Dendritic cell treated with granulocyte-macrophage colony-stimulating factor and Interleukin-4, amounts not matched to agents 40 ng/mL and 50 ng/mL, for 4 days (primary cell): ENCODE data around the gene ST3GAL4.
A peak's percentile ranks its signal among the peaks of the same experiment; 100 is the strongest.
"Not testable (repeated sequence)": the region's sequence is repeated elsewhere in the genome, so short reads cannot be mapped to it uniquely, and the experiment has no call there.

Source experiments
- H3K27ac Mint-ChIP-seq: one replicate; pipeline ENCODE4 v1.8.0; 2022; ENCODE audit warnings: mild to moderate bottlenecking, mixed read lengths
- H3K27me3 Mint-ChIP-seq: one replicate; pipeline ENCODE4 v1.8.0; 2022; ENCODE audit warnings: mild to moderate bottlenecking, mixed read lengths
- H3K36me3 Mint-ChIP-seq: one replicate; pipeline ENCODE4 v1.8.0; 2022; ENCODE audit warnings: low read depth, mixed read lengths
- H3K4me1 Mint-ChIP-seq: one replicate; pipeline ENCODE4 v1.8.0; 2022; ENCODE audit warnings: low read depth, mixed read lengths
- H3K4me3 Mint-ChIP-seq: one replicate; pipeline ENCODE4 v1.8.0; 2022; ENCODE audit warnings: mild to moderate bottlenecking, moderate library complexity, mixed read lengths
- H3K9me3 Mint-ChIP-seq: one replicate; pipeline ENCODE4 v1.8.0; 2022; ENCODE audit warnings: mixed read lengths
- intact Hi-C: fragments of 100-400 bp; cut with micrococcal nuclease; formaldehyde crosslinking; loops from one replicate; pipeline ENCODE4 v1.15.0; 2022

The ST3GAL4 gene

GRCh38 chr11:126357055-126357962 lies 1.8 kb downstream of the ST3GAL4 start:
- no peaks in the 10 kb centered on the region for H3K9me3 Mint-ChIP-seq
- peaks cover 23% of the 10 kb centered on the region for H3K36me3 Mint-ChIP-seq
- intact Hi-C loops = loop anchor here (2.0 to 5.0 kb wide), 3 partner anchors 35 to 63 kb away; no protein-coding TSS in a partner anchor
- H3K4me3 Mint-ChIP-seq = peak overlapping the region; percentile 78
- peak overlapping the region; percentile 84 for H3K27ac Mint-ChIP-seq
- H3K4me1 Mint-ChIP-seq = peaks cover 77% of the 10 kb centered on the region
- no peaks in the 10 kb centered on the region for H3K27me3 Mint-ChIP-seq

- H3K9me3 Mint-ChIP-seq = no peaks in the 10 kb centered on the region
- peaks cover 23% of the 10 kb centered on the region for H3K36me3 Mint-ChIP-seq
- H3K4me3 Mint-ChIP-seq = no peak overlapping the region
- H3K27ac Mint-ChIP-seq = no peak overlapping the region
- H3K27me3 Mint-ChIP-seq = no peaks in the 10 kb centered on the region
- intact Hi-C loops = loop anchor here (2.0 to 5.0 kb wide), 3 partner anchors 34 to 63 kb away; no protein-coding TSS in a partner anchor
- H3K4me1 Mint-ChIP-seq = peaks cover 72% of the 10 kb centered on the region
These were observed 2.7 kb downstream of the ST3GAL4 start for GRCh38 chr11:126357969-126358762.

GRCh38 chr11:126358763-126359160 lies 3.3 kb downstream of the ST3GAL4 start:
- intact Hi-C loops = loop anchor here (5.0 kb wide), 2 partner anchors 34 to 46 kb away; no protein-coding TSS in a partner anchor

GRCh38 chr11:126359431-126360048 lies 4.1 kb downstream of the ST3GAL4 start:
- Mint-ChIP-seq H3K36me3 (peaks cover 23% of the 10 kb centered on the region), H3K27me3 (no peaks in the 10 kb centered on the region), H3K4me3 (no peak overlapping the region), H3K27ac (no peak overlapping the region), H3K4me1 (peaks cover 80% of the 10 kb centered on the region), H3K9me3 (no peaks in the 10 kb centered on the region)
- intact Hi-C loops = loop anchor here (5.0 kb wide), 2 partner anchors 33 to 47 kb away; no protein-coding TSS in a partner anchor

More at GRCh38 chr11:126358763-126359160, 3.3 kb downstream of the ST3GAL4 start:
- peaks cover 74% of the 10 kb centered on the region for H3K4me1 Mint-ChIP-seq
- peaks cover 23% of the 10 kb centered on the region for H3K36me3 Mint-ChIP-seq
- H3K9me3 Mint-ChIP-seq = no peaks in the 10 kb centered on the region
- H3K4me3 Mint-ChIP-seq = no peak overlapping the region
- H3K27me3 Mint-ChIP-seq = no peaks in the 10 kb centered on the region
- no peak overlapping the region for H3K27ac Mint-ChIP-seq

DNA sequence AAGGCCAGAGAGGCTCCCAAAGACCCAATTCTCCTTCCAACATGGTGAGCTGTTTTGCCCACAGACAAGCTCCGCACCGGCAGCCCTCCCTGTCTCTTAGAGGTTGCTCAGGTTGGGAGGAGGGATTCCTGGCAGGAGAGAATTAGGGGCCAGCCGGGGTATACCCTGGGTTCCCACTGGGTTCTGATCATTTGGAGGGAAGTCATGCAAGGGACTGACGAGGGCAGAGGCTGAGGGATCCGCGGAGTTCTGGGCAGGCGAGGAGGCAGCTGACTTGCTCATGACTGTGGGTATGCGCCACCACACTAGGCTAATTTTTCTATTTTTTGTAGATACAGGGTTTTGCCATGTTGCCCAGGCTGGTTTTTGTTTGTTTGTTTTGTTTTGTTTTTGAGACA lies 4.6 kb downstream of the ST3GAL4 start:
- H3K4me1 Mint-ChIP-seq = peaks cover 76% of the 10 kb centered on the region
- H3K4me3 Mint-ChIP-seq = no peak overlapping the region
- no peaks in the 10 kb centered on the region for H3K9me3 Mint-ChIP-seq
- no peaks in the 10 kb centered on the region for H3K27me3 Mint-ChIP-seq
- no peak overlapping the region for H3K27ac Mint-ChIP-seq
- peaks cover 21% of the 10 kb centered on the region for H3K36me3 Mint-ChIP-seq
- intact Hi-C loops = no loop called here

GRCh38 chr11:126361400-126361799 lies 5.9 kb downstream of the ST3GAL4 start:
- Mint-ChIP-seq H3K36me3 (peaks cover 18% of the 10 kb centered on the region), H3K4me1 (peaks cover 80% of the 10 kb centered on the region), H3K27ac (peak overlapping the region; percentile 25), H3K4me3 (no peak overlapping the region), H3K27me3 (no peaks in the 10 kb centered on the region), H3K9me3 (no peaks in the 10 kb centered on the region)
- intact Hi-C loops = no loop called here

GRCh38 chr11:126362879-126363655 lies 7.6 kb downstream of the ST3GAL4 start:
- Mint-ChIP-seq H3K4me3 (no peak overlapping the region), H3K36me3 (peaks cover 18% of the 10 kb centered on the region), H3K27me3 (no peaks in the 10 kb centered on the region), H3K27ac (peak overlapping the region; percentile 35), H3K4me1 (peaks cover 77% of the 10 kb centered on the region), H3K9me3 (no peaks in the 10 kb centered on the region)
- intact Hi-C loops = no loop called here

DNA sequence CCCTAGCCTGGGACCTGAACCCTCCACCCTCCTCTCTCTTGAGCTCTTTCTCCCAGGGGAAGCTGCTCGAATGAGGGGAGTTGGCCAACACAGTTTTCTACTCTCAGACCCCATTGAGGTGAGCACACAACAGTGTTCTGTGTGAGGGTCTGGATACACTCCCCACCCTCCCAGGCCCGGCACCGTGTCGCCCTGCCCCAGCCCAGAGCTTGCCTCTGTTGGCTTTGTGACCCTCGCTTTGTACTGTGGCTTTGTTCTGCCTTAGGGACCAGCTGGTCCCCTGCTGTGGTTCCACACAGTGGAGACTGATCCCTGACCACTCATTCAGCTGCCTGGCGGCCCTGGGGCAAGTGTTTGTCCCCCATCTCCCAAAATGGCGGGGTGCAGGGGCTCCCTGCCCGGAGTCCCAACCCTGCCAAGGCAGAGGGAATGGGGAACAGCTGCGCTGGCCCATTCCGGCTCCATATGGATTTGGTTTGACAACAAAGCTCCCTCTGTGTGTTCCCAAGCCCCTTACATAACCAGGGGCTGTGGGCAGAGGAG lies 8.3 kb downstream of the ST3GAL4 start:
- peaks cover 77% of the 10 kb centered on the region for H3K4me1 Mint-ChIP-seq
- intact Hi-C loops = no loop called here
- peaks cover 18% of the 10 kb centered on the region for H3K36me3 Mint-ChIP-seq
- H3K4me3 Mint-ChIP-seq = peak overlapping the region; percentile 13
- H3K27me3 Mint-ChIP-seq = no peaks in the 10 kb centered on the region
- no peaks in the 10 kb centered on the region for H3K9me3 Mint-ChIP-seq
- H3K27ac Mint-ChIP-seq = peak overlapping the region; percentile 56

DNA sequence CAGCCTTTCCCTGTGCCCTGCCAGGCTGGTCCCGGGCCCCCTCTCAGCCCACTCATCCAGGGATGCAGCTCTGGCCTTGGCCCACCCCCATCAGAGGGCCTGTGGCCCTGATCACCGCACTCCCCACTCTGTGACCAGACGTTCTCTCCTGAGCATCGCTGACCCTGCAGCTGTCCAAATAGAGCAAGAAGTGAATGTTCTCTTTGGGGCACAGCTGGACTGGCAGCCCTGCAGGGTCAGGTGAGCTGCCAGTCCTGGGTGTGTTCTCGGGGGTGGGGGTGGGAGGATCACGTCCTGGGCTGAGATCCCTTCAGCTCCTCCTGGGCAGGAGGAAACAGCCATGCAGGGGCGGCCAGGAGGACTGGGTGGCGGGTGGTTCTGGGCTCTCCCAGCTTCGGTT lies 9.2 kb downstream of the ST3GAL4 start:
- intact Hi-C loops, H3K27ac Mint-ChIP-seq, H3K9me3 Mint-ChIP-seq, H3K27me3 Mint-ChIP-seq: not testable (repeated sequence)
- H3K4me3 Mint-ChIP-seq = peak overlapping the region; percentile 40
- peaks cover 77% of the 10 kb centered on the region for H3K4me1 Mint-ChIP-seq
- H3K36me3 Mint-ChIP-seq = peaks cover 17% of the 10 kb centered on the region

- peak overlapping the region; percentile 73 for H3K27ac Mint-ChIP-seq
- H3K4me3 Mint-ChIP-seq = not testable (repeated sequence)
These were observed 10.0 kb downstream of the ST3GAL4 start for GRCh38 chr11:126365508-126365907.

DNA sequence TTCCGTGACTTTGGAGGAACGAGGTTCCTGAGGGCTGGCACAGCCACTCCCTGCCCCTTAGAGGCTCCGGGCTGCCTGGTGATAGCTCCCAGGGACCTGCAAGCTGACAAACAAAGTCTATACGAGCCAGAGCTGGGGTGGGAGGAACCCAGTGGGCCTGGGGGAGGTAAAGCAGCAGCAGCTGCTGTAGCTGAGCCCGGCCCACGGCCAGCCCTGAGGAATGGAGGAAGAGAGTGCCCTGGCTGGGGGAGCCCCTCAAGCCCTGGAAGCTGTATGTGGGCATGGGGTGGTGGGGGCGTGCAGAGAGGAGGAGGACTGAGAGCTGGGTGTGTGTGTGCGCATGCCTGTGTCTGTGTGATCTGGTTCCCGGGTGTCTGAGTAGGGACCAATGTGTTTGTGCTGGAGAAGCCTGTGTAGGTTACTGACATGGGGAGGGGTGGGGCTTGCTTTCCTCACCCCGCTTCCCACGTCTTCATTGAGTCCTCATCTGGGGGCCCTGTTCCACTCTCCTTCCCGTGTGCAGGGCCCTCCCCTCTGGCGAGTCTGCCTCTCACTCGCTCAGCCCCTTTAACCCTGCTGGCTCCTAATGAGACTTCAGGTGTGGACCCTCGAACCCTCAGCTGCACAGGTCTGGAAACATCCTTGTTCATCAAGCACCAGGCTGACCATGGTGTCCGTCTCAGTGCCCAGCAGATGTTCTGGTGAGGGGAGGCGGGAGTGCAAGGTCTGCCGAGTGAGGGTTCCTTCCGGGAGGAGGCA lies 10.8 kb downstream of the ST3GAL4 start:
- Mint-ChIP-seq H3K36me3 (peaks cover 6% of the 10 kb centered on the region), H3K27ac (peak overlapping the region; percentile 73), H3K9me3 (no peaks in the 10 kb centered on the region), H3K4me1 (peaks cover 75% of the 10 kb centered on the region), H3K27me3 (no peaks in the 10 kb centered on the region), H3K4me3 (no peak overlapping the region)
- intact Hi-C loops = no loop called here

More at GRCh38 chr11:126365508-126365907, 10.0 kb downstream of the ST3GAL4 start:
- peaks cover 11% of the 10 kb centered on the region for H3K36me3 Mint-ChIP-seq
- H3K9me3 Mint-ChIP-seq, intact Hi-C loops, H3K27me3 Mint-ChIP-seq: not testable (repeated sequence)
- peaks cover 79% of the 10 kb centered on the region for H3K4me1 Mint-ChIP-seq

DNA sequence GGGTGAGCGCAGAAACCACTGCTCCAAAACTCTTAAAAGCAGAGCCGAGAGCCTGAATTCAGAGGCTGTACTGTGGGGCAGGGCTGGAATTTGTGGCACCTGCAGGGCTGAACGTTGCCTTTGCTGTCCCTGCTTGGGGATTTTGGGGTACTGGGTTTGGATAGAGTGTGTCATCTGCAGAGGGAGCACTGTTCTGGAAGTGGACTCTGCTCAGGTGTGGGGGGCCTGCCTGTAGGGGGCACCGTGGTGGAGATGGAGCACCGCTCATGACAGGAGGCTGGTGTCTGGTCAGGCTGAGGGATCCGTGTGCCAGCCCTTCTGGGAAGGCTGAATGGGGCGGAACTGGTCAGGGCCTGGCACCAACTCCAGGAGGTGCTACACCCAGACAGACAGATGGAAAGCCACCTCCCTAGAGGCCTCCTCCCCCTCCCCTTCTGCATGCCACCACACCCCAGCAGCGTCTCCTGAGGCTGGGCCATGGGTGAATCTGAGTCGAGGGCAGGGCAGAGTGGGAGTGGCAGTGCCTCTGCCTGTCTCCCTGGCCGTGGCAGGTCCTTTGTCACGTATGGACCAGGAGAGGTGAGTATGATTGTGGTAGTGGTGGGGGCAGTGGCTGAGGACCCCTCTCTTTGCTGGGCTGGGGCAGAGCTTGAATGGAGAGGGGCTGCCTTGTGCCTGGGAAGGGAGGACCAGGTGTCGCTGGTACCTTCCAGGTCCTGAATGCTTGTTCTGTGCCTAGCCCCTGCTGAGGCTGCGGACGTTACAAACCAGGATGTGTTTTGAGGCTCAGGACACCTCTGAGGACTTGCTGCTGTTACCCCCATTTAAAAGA lies 11.6 kb downstream of the ST3GAL4 start:
- H3K4me3 Mint-ChIP-seq, intact Hi-C loops, H3K27me3 Mint-ChIP-seq, H3K9me3 Mint-ChIP-seq, H3K36me3 Mint-ChIP-seq: not testable (repeated sequence)
- peaks cover 70% of the 10 kb centered on the region for H3K4me1 Mint-ChIP-seq
- peak overlapping the region; percentile 73 for H3K27ac Mint-ChIP-seq
